GM19035 (cell line): ENCODE data around the gene KIF9.
"Not testable (repeated sequence)": the region's sequence is repeated elsewhere in the genome, so short reads cannot be mapped to it uniquely, and the experiment has no call there.

Experiments
- ATAC-seq: cut with Tn5 transposase; IDR thresholded peaks from one replicate; pipeline ENCODE4 v1.9.1; 2021; ENCODE audit not compliant: unreplicated experiment

The KIF9 gene

DNA sequence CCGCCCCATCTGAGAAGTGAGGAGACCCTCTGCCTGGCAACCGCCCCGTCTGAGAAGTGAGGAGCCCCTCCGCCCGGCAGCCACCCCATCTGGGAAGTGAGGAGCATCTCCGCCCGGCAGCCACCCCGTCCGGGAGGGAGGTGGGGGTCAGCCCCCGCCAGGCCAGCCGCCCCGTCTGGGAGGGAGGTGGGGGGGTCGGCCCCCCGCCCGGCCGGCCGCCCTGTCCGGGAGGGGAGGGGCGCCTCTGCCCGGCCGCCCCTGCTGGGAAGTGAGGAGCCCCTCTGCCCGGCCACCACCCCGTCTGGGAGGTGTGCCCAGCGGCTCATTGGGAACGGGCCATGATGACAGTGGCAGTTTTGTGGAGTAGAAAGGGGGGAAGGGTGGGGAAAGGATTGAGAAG, 26.3 kb downstream of the KIF9 start:
- not testable (repeated sequence) for ATAC-seq

DNA sequence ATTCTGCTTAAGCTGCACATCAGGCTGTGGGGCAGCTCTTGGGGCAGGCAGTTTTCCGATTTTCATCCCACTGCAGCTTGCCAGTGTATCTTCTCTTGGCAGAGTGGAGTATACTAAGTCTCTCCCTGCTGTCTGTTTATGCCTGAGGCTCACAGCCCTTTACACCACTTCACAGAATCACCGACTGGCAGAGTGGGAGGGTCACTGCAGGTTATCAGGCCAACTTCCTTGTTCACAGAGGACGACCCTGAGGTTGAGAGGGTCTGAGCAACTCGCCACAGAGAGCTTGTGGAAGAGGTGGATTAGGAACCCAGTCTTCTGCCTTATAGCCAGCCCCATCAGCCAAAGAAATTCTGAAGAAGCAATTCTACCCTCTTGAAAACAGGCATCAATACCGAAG, 30.9 kb downstream of the KIF9 start:
- no peak for ATAC-seq

DNA sequence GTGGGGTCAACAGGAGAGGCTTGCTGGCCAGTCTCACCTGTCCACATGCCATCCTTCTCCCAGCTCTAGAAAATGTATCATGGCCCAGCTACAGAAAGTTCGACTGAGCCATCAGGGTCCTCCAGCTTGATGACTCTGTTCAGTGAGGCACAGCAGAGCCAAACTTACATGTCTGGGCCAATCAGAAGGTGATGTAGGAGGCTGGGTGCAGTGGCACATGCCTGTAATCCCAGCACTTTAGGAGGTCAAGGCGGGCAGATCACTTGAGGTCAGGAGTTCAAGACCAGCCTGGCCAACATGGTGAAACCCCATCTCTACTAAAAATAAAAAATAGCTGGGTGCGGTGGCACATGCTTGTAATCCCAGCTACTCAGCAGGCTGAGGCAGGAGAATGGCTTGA, 31.5 kb downstream of the KIF9 start:
- not testable (repeated sequence) for ATAC-seq

DNA sequence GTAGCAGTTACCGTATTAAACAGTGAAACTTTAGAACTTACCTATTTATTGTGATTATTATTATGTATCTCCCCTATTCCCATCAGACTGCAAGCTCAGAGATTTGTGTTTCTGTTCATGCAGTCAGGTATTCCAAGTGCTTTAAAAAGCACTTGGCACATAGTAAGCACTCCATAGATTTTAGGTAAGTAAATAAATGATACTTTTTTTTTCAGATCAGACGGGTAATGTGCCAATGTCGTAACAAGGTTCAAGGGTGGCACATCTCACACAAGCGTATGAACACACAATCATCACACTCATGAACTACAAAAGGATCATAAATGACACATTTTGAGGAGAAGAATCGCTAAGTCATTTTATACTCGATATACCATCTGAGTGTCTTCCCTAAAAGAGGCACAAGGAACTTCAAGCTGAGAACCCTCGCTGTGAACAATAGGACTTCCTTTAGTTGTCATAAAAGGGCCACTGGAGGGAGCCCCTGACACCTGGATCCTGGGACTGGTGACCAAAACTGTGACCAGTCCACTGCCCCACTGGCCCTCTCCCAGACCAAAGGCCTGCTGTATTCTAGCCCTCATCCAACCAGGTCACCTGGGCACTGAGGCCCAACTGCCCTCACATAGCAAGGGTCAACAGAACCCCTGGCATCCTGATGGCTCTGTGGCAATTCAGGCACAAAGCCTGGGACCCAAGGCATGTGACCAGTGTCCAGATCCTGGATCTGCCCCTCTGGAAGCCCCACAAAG, 32.1 kb downstream of the KIF9 start:
- ATAC-seq, result no peak

DNA sequence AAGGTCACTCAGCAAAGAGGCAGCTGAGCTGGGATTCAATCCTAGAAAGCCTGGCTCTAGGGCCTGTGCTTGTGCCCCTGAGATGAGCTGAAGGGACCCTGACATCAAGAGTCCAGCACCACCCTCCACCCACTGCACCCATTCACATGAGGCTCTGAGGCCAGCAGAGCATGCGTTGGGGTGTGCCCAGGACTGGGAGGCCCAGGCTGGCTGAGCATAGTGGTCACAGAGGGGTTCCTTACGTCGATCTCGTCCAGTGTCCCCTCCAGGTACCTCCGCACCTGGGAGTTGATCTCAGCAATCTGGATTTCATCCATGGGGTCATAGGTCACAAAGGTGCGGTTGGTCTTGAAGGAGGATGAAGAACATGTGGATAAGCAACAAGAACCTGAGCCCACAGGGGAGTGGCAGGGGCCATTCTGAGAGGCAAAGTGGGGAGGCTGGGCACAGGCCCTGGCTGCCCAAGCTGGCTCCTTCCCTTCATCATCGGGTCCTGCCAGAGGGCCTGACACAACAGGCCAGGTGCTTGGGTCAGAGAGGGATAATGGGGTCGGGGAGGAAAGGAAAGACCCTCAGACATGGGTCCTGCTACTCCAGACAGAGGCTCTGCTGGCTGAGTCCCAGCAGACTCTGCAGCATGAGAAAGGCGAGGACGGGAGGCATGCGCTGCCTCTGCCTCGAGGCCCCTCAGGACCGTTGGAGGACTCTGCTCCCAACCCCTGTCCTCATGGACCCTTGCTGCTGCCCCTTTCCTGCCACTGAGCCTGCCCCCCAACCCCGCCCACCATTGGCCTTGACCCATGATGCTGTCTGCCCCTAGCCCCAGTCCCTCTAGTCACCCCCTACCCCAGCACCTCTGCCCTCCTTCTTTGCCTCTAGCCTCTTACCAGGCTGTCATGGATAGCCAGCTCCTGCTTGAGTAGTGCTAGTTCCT, 35.2 kb downstream of the KIF9 start:
- ATAC-seq, result no peak

DNA sequence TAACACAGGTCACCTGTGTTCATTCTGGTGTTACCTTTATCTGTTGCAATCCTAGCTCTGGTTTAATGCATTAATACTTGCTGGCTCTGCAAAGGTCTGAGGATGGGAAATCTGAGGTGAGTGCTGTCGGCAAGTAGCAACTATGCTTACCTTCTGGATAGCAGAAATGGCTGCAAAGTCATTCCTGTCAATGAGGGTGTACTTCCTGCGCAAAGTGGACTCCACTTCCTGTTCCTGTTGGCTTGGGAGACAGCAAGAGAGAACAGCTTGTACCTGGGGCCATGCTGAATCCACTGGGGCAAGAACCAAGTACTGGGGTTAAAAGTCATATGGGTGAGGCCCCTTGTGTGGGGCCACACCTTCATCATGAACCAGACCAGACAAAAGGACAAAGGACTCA, 37.3 kb downstream of the KIF9 start:
- no peak for ATAC-seq

DNA sequence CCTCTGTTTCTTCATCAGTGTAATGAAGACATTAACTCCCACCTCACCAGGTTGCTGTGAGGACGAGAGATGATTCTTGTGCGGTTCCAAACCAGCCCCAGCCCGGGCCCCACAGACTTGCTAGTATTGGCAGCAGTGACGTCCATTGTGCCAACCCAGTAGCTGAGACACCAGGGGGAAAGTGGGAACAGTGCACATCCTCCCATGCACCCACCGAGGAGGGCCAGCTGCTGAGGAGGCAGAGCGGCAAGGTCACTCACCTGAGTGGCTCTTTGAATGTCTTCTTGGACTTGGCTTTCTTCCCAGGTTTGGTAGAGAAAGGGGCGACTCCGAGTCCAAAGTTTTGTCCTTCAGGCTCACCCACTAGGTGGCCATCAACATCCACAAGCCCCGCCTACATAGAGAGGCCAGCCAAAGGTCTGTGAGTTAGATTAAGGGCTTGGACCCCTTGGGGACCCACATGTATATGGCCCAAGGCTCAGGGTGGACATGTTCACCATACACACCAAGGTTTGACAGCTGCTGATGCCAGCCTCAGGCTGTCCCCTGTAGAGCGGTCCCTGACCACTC, 38.0 kb downstream of the KIF9 start:
- no peak for ATAC-seq

DNA sequence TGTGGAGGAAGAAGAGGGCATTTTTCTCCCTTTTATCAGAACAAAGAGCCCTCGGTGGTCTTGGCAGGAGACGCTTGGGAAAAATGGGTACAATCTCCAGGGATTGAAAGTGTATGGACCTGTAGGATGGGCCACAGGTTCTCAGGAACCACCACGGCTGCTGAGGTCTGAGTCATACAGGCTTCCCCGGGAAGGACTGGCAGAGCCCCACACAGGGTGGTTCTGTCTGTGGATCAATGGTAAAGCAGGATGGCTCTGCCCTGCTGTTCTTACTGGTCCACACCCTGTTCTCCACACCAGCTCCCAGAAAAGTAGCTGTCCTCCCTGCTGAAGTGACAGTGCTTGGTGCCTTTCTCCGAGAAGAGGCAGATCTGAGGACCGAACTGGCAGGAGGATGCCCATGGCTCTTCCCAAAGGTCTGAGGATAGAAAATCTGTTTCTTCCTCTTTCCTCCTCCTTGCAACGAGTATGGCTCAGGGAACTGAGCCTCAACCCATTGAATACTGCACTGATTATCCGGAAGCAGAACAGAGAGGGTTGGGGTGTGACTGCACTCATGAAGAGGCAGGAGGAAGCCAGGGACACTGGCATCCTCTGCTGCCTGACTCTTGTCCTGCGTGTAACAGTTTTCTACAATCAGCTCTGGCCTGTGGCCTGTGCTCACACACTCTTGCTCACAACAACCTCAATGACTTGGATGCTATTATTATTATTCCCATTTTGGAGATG, 39.0 kb downstream of the KIF9 start:
- ATAC-seq, result no peak

DNA sequence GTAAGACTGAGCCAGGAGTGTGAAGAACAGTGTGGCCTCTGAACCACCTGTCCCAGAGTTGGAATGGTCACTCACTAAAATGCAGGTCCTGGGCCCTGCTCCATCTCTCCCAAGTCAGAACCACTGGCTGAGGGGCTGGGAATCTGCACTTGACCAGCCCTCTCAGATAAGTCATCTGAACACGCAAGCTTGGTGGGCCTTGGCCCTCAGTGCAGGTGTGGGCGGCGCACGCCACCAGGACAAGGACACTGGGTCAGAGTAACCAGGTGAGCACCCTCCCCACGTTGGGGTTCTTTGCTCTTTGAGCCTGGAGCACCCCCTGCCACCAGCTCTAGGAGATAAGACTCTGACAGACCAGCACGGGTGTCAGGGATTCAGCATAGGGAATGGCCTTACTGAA, 42.7 kb downstream of the KIF9 start:
- no peak for ATAC-seq

DNA sequence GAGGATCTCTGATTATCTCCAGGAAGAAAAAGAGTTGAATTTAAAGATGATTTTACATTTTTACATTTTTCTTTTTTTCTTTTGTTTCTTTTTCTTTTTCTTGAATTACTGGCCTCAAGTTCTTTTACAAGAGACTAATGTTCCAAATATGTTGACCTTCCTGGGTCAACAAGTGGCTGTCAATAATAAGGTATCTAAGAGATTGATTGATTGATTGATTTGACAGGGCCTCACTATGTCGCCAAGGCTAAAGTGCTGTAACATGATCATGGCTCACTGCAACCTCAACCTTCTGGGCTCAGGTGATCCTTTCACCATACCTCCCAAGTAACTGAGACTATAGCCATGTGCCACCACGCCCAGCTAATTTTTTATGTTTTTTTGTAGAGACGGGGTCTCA, 44.6 kb downstream of the KIF9 start:
- no peak for ATAC-seq

DNA sequence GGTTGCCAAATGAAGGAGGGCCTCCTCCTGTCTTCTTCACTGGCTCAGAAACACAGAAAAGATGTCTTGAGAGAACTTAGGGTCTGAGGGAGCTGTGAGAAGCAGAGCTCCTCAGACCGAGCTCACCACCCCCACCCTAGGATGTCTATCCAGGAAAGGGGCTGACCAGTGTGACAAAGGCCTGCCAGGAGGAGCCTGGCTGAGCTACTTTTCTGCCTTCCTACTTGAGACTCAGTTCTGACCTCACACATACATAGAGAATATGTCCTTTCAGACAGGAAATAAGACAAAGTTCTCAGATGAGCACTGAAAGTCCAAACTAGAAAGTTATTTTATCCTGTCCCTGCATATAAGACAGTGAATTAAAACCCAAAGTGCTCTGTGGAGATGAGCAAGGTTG, 54.5 kb downstream of the KIF9 start:
- no peak for ATAC-seq

DNA sequence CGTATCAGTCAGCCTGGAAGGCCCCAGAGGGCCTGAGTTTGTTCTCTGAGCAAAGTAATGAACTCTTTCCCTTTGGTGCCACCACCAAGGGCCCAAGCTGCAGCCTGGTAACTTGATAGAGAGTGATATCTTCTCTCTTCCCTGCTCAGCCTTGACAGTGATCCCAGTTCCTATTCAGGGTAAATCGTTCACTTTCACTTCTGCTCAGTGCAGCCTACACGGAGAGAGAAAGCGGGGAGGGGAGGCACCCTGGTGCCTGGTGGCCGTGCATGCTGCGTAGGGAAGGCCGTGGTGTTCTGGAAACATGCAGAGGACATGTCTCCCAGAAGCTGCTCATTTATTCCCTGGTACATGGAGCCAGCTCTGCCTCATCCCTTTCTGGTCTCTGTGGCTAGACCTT, 54.9 kb downstream of the KIF9 start:
- no peak for ATAC-seq

DNA sequence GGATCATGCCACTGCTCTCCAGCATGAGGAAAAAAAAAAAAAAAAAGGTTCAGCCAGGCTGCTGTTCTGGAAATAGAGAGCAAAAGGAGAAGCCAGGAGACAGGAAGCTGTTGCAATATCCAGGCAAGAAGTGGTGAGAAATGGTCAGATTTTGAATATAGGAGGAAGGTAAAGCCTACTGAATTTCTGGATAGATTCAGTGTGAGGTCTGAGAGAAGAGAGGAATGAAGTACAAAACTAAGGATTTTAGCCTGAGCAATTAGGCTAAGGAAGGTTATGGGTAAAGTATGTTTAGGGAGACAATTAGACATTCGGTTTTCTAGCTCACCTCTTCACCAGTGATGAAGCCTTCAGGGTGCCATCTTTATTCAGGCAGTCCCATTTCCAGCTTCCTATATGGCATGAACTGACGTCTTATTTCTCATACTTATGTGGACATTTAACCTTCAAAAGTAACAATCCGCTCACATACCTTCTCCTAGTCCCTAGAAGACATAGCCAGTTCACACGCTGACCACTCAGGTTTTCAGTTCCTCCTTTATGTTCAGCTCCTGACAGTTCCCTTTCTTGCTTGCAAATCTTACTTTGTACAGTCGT, 57.2 kb downstream of the KIF9 start:
- ATAC-seq, result no peak

DNA sequence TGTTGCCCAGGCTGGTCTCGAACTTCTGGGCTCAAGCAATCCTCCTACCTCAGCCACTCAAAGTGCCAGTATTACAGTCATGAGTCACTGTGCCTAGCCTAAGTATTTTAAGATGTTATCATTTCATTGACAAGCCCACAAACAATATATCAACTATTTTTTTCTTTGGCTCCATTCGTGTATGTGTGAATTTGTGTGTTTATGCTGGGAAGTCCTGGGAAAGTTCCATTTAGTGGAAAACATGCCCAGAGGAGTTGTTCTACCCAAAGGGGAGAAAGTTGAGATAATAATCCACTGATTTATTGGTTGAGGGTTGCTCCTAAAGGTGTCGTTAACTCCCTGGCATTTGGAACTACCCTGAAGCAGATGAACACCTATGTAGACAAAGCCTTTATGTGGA, 58.8 kb downstream of the KIF9 start:
- no peak for ATAC-seq

DNA sequence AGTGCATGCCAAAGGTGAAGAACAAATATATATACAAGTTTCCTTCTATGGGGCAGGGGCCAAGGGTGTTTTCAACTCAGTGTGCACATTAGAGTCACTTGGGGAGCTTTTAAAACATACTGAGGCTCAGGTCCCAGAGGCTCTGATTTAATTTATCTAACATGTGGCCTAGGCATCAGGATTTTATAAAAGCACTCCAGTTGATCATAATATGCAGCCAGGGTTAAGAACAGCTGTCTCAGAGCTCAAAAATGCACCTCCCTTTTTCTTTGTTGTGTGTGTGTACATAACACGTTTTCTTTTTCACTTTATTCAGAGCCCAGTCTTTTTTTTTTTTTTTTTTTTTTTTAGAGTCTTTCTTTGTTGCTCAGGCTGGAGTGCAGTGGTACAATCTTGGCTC, 60.8 kb downstream of the KIF9 start:
- no peak for ATAC-seq

DNA sequence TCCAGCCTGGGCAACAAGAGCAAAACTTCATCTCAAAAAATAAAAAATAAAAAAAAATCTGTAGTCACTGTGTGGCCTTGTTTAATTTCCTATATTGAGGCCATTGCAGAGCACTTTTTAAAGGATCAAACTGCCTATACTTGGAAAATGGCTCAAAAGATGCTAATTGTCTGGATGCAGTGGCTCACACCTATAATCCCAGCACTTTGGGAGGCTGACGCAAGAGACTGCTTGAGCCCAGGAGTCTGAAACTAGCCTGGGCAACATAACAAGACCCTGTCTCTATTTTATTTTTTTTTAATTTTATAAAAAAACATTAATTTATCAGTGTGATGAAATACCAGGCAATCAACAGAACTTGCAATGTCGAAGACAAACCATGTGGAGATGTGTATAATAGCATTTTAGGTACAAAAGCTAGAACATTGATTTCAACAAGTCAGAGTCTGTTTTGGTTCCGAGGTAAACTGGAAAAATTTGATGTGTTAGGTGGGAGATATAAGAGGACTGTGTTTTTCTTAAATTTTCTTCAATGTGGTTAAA, 71.7 kb downstream of the KIF9 start:
- ATAC-seq, result no peak

DNA sequence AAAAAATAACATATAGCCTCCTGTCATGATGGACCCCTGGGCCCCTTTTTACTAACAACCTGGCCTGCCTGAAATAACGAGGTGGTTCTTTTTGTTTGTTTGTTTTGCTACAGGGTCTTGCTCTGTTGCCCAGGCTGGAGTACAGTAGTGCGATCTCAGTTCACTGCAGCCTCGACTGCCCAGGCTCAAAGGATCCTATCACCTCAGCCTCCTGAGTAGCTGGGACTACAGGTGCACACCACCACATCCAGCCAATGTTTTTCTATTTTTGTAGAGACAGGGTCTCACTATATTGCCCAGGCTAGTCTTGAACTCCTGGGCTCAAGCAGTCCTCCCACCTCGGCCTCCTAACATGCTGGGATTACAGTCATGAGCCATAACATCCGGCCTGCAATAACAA, 76.6 kb downstream of the KIF9 start:
- not testable (repeated sequence) for ATAC-seq

DNA sequence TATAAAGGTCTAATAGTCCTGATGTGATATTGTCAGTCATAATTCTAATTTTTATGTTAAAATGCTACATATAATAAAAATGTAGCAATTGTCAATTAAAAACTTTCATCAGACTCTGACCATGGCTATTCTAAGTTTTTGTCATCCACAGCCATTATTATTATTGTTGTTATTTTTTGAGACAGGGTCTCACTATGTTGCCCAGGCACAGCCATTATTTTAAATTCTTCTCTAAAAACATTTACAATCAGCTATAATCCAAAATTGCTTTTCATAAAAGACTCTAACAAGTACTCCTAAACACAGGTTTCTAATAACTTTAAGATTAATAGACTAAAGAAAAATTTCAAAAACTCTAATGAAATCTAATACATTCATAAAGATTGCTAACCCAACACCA, 77.7 kb downstream of the KIF9 start:
- no peak for ATAC-seq

DNA sequence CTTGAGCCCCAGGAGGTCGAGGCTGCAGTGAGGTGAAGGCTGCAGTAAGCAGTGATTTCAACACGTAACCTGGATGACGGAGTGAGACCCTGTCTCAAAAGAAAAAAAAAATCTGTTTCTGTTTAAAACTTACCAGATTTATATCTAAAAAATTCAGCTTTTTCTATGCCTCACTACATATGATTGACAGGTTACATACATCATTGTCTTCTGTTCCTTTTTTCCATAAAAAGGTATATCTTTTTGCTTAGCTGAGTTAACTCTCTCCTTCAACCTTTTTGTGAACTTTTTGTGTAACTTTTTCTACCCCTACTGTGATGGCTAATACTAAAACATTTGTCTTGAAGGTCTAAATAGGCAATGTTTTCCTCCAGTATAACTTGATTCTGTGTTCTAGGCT, 80.1 kb downstream of the KIF9 start:
- no peak for ATAC-seq

DNA sequence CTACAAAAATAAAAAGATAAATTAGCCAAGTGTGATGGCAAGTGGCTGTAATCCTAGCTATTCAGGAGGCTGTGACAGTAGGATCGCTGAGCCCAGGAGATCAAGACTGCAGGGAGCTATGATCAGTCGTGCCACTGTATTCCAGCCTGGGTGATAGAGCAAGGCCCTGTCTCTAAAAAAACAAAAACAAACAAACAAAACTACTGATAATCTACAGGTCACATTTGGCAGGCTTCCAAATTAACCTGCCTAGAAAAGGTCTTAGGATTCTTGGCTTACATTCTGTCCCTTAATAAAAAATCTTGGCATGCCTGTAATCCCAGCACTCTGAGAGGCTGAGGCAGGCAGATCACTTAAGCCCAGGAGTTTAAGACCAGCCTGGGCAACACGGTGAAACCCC, 85.3 kb downstream of the KIF9 start:
- no peak for ATAC-seq

DNA sequence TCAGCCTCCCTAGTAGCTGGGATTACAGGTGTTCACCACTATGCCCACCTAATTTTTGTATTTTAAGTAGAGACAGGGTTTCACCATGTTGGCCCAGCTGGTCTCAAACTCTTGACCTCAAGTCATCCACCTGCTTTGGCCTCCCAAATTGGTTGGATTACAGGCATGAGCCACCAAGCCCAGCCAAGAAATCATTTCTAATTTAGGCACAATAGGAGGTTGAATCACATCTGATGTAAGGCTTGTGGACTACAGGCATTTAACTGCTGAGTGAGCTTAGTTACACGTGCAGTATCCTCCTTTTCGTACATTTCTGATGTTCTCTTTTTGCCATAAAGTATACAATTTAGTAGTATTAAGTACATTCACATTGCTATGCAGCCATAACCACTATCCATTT, 87.6 kb downstream of the KIF9 start:
- ATAC-seq, result no peak
